GM23248 (cell line): ENCODE results near the gene UCP2.

Experiments used
- EZH2 ChIP-seq: fragments of 200-600 bp; sonication (generic); IDR thresholded peaks from 2 replicates; pipeline ENCODE4 v1.6.1; 2018; ENCODE audit warnings: antibody characterized with exemption, mild to moderate bottlenecking; ENCODE audit not compliant: insufficient read depth, poor library complexity, severe bottlenecking
- EZH2phosphoT487 ChIP-seq: fragments of 200-600 bp; sonication (generic); IDR thresholded peaks from 2 replicates; pipeline ENCODE4 v1.6.1; 2018; ENCODE audit warnings: antibody characterized with exemption, moderate library complexity, mild to moderate bottlenecking, low read depth; ENCODE audit not compliant: insufficient read depth

DNA sequence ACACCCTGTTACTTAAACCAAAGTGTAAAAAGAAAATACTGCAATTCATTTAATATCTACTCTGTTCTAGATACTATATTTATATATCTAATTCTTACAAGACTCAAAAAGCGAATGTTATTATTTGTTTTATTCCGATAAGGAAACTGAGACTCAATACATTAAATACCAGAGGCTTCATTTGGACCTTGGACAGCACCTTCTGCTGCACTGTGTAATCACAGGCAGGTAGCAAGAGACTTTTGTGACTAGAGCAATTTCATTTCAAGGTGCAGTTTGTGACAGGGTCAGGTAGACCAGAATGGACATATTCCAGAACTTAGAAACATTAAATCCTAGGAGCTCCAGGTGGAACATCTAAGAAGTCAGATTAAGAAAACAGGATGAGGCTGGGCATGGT, 53.3 kb downstream of the UCP2 start:
- TF ChIP-seq EZH2 (no peak), EZH2phosphoT487 (no peak)
